ENCODE data around the gene PCDH9. TPM values are rescaled to one million over a fixed set of nuclear protein-coding genes. Genes with fewer than 3 reads are reported as not detected.

PCDH9 gene
- total RNA-seq, 1 donor from 2014 or later = 1.7 TPM

GRCh38 chr13:66532146-66532545 is 698.0 kb downstream of the PCDH9 start:
- no peak for TF ChIP-seq CTCF (IDR thresholded peaks at IDR 0.05; ENCODE audit: unreplicated experiment)
- Mint-ChIP-seq H3K27ac (no peak overlapping the region), H3K4me3 (ENCODE audit: low read depth) (no peak overlapping the region), H3K9me3 (ENCODE audit: low read depth) (no peaks in the 10 kb centered on the region), H3K36me3 (ENCODE audit: insufficient read depth) (no peaks in the 10 kb centered on the region), H3K27me3 (no peaks in the 10 kb centered on the region), H3K4me1 (ENCODE audit: low read depth) (peaks cover 2% of the 10 kb centered on the region)
- no peak for DNase-seq (ENCODE audit: low spot score, unreplicated experiment)

GRCh38 chr13:66530686-66531085 is 699.5 kb downstream of the PCDH9 start:
- Mint-ChIP-seq H3K4me1 (ENCODE audit: low read depth) (peaks cover 2% of the 10 kb centered on the region), H3K4me3 (ENCODE audit: low read depth) (no peak overlapping the region), H3K9me3 (ENCODE audit: low read depth) (no peaks in the 10 kb centered on the region), H3K36me3 (ENCODE audit: insufficient read depth) (no peaks in the 10 kb centered on the region), H3K27me3 (no peaks in the 10 kb centered on the region), H3K27ac (no peak overlapping the region)
- no peak for DNase-seq (ENCODE audit: low spot score, unreplicated experiment)
- TF ChIP-seq CTCF (IDR thresholded peaks at IDR 0.05; ENCODE audit: unreplicated experiment) = no peak

- Mint-ChIP-seq H3K36me3 (ENCODE audit: insufficient read depth) (no peaks in the 10 kb centered on the region), H3K9me3 (ENCODE audit: low read depth) (no peaks in the 10 kb centered on the region), H3K4me3 (ENCODE audit: low read depth) (no peak overlapping the region), H3K27me3 (no peaks in the 10 kb centered on the region), H3K27ac (no peak overlapping the region), H3K4me1 (ENCODE audit: low read depth) (peaks cover 2% of the 10 kb centered on the region)
- no peak for TF ChIP-seq CTCF (IDR thresholded peaks at IDR 0.05; ENCODE audit: unreplicated experiment)
- no peak for DNase-seq (ENCODE audit: low spot score, unreplicated experiment)
Observed at GRCh38 chr13:66530158-66530557, 700.0 kb downstream of the PCDH9 start.

- no peak overlapping the region for H3K27ac Mint-ChIP-seq
- peaks cover 2% of the 10 kb centered on the region for H3K4me1 Mint-ChIP-seq (ENCODE audit: low read depth)
- no peak for TF ChIP-seq CTCF (IDR thresholded peaks at IDR 0.05; ENCODE audit: unreplicated experiment)
- H3K9me3 Mint-ChIP-seq (ENCODE audit: low read depth) = no peaks in the 10 kb centered on the region
- no peak overlapping the region for H3K4me3 Mint-ChIP-seq (ENCODE audit: low read depth)
- DNase-seq (ENCODE audit: low spot score, unreplicated experiment) = no peak
- no peaks in the 10 kb centered on the region for H3K36me3 Mint-ChIP-seq (ENCODE audit: insufficient read depth)
- no peaks in the 10 kb centered on the region for H3K27me3 Mint-ChIP-seq
Observed at GRCh38 chr13:66528944-66529576, 701.1 kb downstream of the PCDH9 start.

DNA sequence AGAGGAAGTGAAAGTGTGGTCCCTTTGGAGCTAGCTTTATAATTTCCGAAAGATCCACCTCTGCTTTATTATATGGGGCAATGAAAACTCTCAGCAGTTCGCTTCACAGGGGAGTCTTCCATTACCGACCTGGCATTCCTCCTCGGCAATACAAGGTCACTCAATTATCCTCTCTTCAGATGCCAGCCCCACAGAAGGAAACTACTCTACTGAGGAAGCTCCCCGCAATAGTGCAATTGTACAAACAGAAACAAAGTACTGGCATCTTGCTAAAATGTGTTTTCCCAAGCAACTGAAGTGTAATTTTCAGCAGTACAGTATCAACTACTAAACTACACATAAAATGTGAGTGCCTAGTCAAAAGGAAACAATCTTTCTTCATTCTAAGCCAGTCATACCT is 702.0 kb downstream of the PCDH9 start:
- Mint-ChIP-seq H3K27ac (peak overlapping the region; percentile 13), H3K4me1 (ENCODE audit: low read depth) (peaks cover 2% of the 10 kb centered on the region), H3K27me3 (no peaks in the 10 kb centered on the region), H3K4me3 (ENCODE audit: low read depth) (no peak overlapping the region), H3K9me3 (ENCODE audit: low read depth) (no peaks in the 10 kb centered on the region), H3K36me3 (ENCODE audit: insufficient read depth) (no peaks in the 10 kb centered on the region)
- no peak for DNase-seq (ENCODE audit: low spot score, unreplicated experiment)
- no peak for TF ChIP-seq CTCF (IDR thresholded peaks at IDR 0.05; ENCODE audit: unreplicated experiment)
